Right renal cortex interstitium (tissue), 3 donors: ENCODE data around the gene DLL1. TPM values are rescaled to one million over a fixed set of nuclear protein-coding genes. Genes with fewer than 3 reads are reported as not detected.

ENCODE experiments used
- DNase-seq, 3 donors: peaks; one replicate each; pipeline ENCODE4 v3.0.0-alpha.2; 2013; ENCODE audit warnings: low read depth in 3 of 3, low spot score in 2 of 3
- polyA plus RNA-seq, 3 donors: library from polyadenylated mRNA; unstranded; fragments of 120-200 nt; gene quantifications; one replicate each; pipeline ENCODE4 v1.2.1, GENCODE V29; 2013; ENCODE audit not compliant: insufficient read length in 3 of 3

The DLL1 gene
- polyA plus RNA-seq, 3 donors = 7.2 to 9.4 (median 7.2) TPM

DNA sequence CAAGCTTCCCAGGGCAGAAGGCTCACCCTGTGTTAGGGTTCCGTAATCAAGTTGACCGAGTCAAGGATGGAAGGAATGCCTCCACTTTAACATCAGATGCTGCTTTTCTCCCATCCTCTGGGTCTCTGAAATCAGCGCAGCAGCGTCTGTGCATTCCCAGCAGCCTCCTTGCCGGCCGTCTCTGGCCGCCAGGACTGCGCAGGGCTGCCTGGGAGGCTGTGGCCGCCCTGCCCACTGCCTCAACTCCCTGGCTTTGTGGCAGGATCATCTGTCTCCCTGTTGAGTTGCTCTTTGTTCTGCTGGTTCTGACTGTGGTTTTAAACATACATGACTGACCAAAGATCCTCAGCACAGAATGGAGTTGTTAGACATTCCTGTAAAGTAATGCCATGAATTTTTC lies 56.5 kb downstream of the DLL1 start:
- no peak for DNase-seq

- DNase-seq = no peak
Measured at GRCh38 chr6:170233286-170234205, 57.3 kb downstream of the DLL1 start.

Other genes with a start within 250 kb of the DLL1 start
- 10 to 100 TPM; 35.6 to 38.5 (median 37.9) TPM for gene FAM120B, start 15.7 kb upstream of the DLL1 start, polyA plus RNA-seq